Smooth muscle cell (in vitro differentiated cells): ENCODE results near the gene PSMC2. TPM values are rescaled to one million over a fixed set of nuclear protein-coding genes. Genes with fewer than 3 reads are reported as not detected.

Experiments used
- DNase-seq: peaks from one replicate; lab custom pipeline; 2025; ENCODE audit not compliant: unreplicated experiment; lab: John Stamatoyannopoulos, UW
- H2AFZ ChIP-seq: fragments of 200-600 bp; sonication (generic); 2 replicates; pipeline ENCODE4 v1.6.0; 2016; ENCODE audit warnings: antibody characterized with exemption, low read depth, mild to moderate bottlenecking
- H3F3A ChIP-seq: fragments of 200-600 bp; sonication (generic); 2 replicates; pipeline ENCODE4 v1.6.0; 2017; ENCODE audit warnings: antibody characterized with exemption, low read depth
- H3K27ac ChIP-seq: fragments of 200-600 bp; sonication (generic); 2 replicates; pipeline ENCODE4 v1.5.1; 2016; ENCODE audit warnings: low read depth, mild to moderate bottlenecking
- H3K27me3 ChIP-seq: fragments of 200-600 bp; sonication (generic); 2 replicates; pipeline ENCODE4 v1.6.1; 2016; ENCODE audit warnings: low read depth, mild to moderate bottlenecking
- H3K36me3 ChIP-seq: fragments of 200-600 bp; sonication (generic); 2 replicates; pipeline ENCODE4 v1.5.1; 2016; ENCODE audit warnings: low read depth
- H3K4me1 ChIP-seq: fragments of 200-600 bp; sonication (generic); 2 replicates; pipeline ENCODE4 v1.5.1; 2016; ENCODE audit warnings: low read depth
- H3K4me2 ChIP-seq: fragments of 200-600 bp; sonication (generic); 2 replicates; pipeline ENCODE4 v1.6.0; 2016; ENCODE audit warnings: mild to moderate bottlenecking
- H3K4me3 ChIP-seq: fragments of 200-600 bp; sonication (generic); 2 replicates; pipeline ENCODE4 v1.5.1; 2016; ENCODE audit warnings: mild to moderate bottlenecking
- H3K79me2 ChIP-seq: fragments of 200-600 bp; sonication (generic); 2 replicates; pipeline ENCODE4 v1.6.0; 2016; ENCODE audit warnings: low read depth, mild to moderate bottlenecking
- H3K9ac ChIP-seq: fragments of 200-600 bp; sonication (generic); 2 replicates; pipeline ENCODE4 v1.6.0; 2016; ENCODE audit warnings: low read depth
- H3K9me3 ChIP-seq: fragments of 200-600 bp; sonication (generic); replicated peaks from 2 replicates; pipeline ENCODE4 v1.5.1; 2016; ENCODE audit warnings: low read depth
- H4K20me1 ChIP-seq: fragments of 200-600 bp; sonication (generic); 2 replicates; pipeline ENCODE4 v1.6.0; 2016; ENCODE audit warnings: low read depth
- CTCF ChIP-seq: fragments of 200-600 bp; sonication (generic); IDR thresholded peaks from 2 replicates; pipeline ENCODE4 v1.5.1; 2017; ENCODE audit warnings: borderline replicate concordance, mild to moderate bottlenecking, antibody characterized with exemption; ENCODE audit not compliant: insufficient read depth, poor library complexity, severe bottlenecking
- WGBS: methylation state at CpG from one replicate; pipeline ENCODE4 v1.1.7; 2016; ENCODE audit warnings: low lambda C conversion rate; 5-methylcytosine and 5-hydroxymethylcytosine counted together
- polyA plus RNA-seq: library from polyadenylated mRNA; unstranded; fragments of >200 nt; fragmentation: Nextera tagmentation; extraction: Ambion mirVana; gene quantifications from 2 replicates; pipeline ENCODE4 v1.2.1, GENCODE V29; 2016
- total RNA-seq: library from RNA; depleted of rRNA; stranded (reverse); fragments of >200 nt; gene quantifications from 2 replicates; pipeline ENCODE4 v1.2.3, GENCODE V29; 2014

Gene PSMC2
- total and polyA plus RNA-seq, 2 experiments from 2014 or later: 129 to 150 TPM

GRCh38 chr7:103369432-103369831, 22.0 kb downstream of the PSMC2 start:
- 97% methylated on average over 5 of the region's 5 CpGs for WGBS
- no peaks in the 10 kb centered on the region for H3K27me3 ChIP-seq
- no peak overlapping the region for H3K4me2 ChIP-seq

GRCh38 chr7:103373866-103374643, 26.6 kb downstream of the PSMC2 start:
- 69% methylated on average over 6 of the region's 6 CpGs for WGBS

More at GRCh38 chr7:103369432-103369831, 22.0 kb downstream of the PSMC2 start:
- Histone ChIP-seq H4K20me1 (no peaks in the 10 kb centered on the region), H3K36me3 (peaks cover 31% of the 10 kb centered on the region), H3K9ac (no peak overlapping the region), H2AFZ (no peak overlapping the region), H3K9me3 (no peaks in the 10 kb centered on the region), H3K27ac (no peak overlapping the region), H3K4me1 (no peaks in the 10 kb centered on the region), H3F3A (no peaks in the 10 kb centered on the region), H3K4me3 (no peak overlapping the region), H3K79me2 (no peaks in the 10 kb centered on the region)
- TF ChIP-seq CTCF: no peak
- DNase-seq: no peak

GRCh38 chr7:103379270-103379975, 32.0 kb downstream of the PSMC2 start:
- H3K79me2 ChIP-seq: no peaks in the 10 kb centered on the region
- TF ChIP-seq CTCF: no peak
- no peak overlapping the region for H3K4me3 ChIP-seq
- H3K4me1 ChIP-seq: no peaks in the 10 kb centered on the region
- H3K27ac ChIP-seq: no peak overlapping the region
- H3K9me3 ChIP-seq: no peaks in the 10 kb centered on the region
- peak overlapping the region; percentile 85 for H2AFZ ChIP-seq
- WGBS: 84% methylated on average over 3 of the region's 3 CpGs
- H3K9ac ChIP-seq: no peak overlapping the region
- H3K27me3 ChIP-seq: no peaks in the 10 kb centered on the region
- no peaks in the 10 kb centered on the region for H4K20me1 ChIP-seq
- no peaks in the 10 kb centered on the region for H3K36me3 ChIP-seq
- no peak overlapping the region for H3K4me2 ChIP-seq
- H3F3A ChIP-seq: no peaks in the 10 kb centered on the region
- DNase-seq: no peak

More at GRCh38 chr7:103373866-103374643, 26.6 kb downstream of the PSMC2 start:
- H3K79me2 ChIP-seq: no peaks in the 10 kb centered on the region
- H3K9ac ChIP-seq: no peak overlapping the region
- TF ChIP-seq CTCF: no peak
- no peaks in the 10 kb centered on the region for H3K4me1 ChIP-seq
- no peaks in the 10 kb centered on the region for H4K20me1 ChIP-seq
- H3K4me3 ChIP-seq: no peak overlapping the region
- H2AFZ ChIP-seq: no peak overlapping the region
- no peaks in the 10 kb centered on the region for H3K27me3 ChIP-seq
- no peak for DNase-seq
- H3K36me3 ChIP-seq: peaks cover under 1% of the 10 kb centered on the region
- no peaks in the 10 kb centered on the region for H3K9me3 ChIP-seq
- no peak overlapping the region for H3K4me2 ChIP-seq
- no peaks in the 10 kb centered on the region for H3F3A ChIP-seq
- no peak overlapping the region for H3K27ac ChIP-seq
